ENCODE data around the gene ANKRD13D. TPM values are rescaled to one million over a fixed set of nuclear protein-coding genes. Genes with fewer than 3 reads are reported as not detected.
A peak's percentile ranks its signal among the peaks of the same experiment; 100 is the strongest.

The ANKRD13D gene
- total and polyA plus RNA-seq, 2 of the 8 experiments (the other 6 are each of a cell fraction or from before 2014, with no cell fraction given), result 24.9 to 26.5 TPM

GRCh38 chr11:67275606-67276409 is 13.3 kb upstream of the ANKRD13D start:
- DNase-seq (ENCODE audit: low read depth in 1 of 2, low spot score in 2 of 2), result no peak

More at GRCh38 chr11:67275606-67276409, 13.3 kb upstream of the ANKRD13D start:
- peak overlapping the region; percentile 62 for H4K91ac ChIP-seq (replicated peaks; ENCODE audit: insufficient read length, low read length)
- no peak overlapping the region for H4K8ac ChIP-seq (ENCODE audit: extremely low read depth, insufficient read depth, low read length)
- H3K23me2 ChIP-seq (ENCODE audit: low read depth, low read length), result no peaks in the 10 kb centered on the region; the same call in 1 of the 2 replicates
- H3K4ac ChIP-seq (replicated peaks; ENCODE audit: insufficient read length, low read depth, low read length), result no peak overlapping the region
- no peak overlapping the region for H2AFZ ChIP-seq (ENCODE audit: low read length)
- H3K4me2 ChIP-seq (ENCODE audit: insufficient read depth in 1 of 2, low read depth in 2 of 2, low read length in 2 of 2), result no peak overlapping the region; a peak in 1 of 4 replicates
- no peak overlapping the region for H3K4me3 ChIP-seq (ENCODE audit: extremely low read depth in 1 of 4, insufficient read depth in 2 of 4, low read depth in 3 of 4, low read length in 4 of 4)
- H3K27me3 ChIP-seq (replicated peaks in 1 of 4; ENCODE audit: control insufficient read depth in 3 of 4, extremely low read depth in 1 of 4, insufficient read depth in 3 of 4, low read length in 3 of 4), result no peaks in the 10 kb centered on the region
- TF ChIP-seq SIN3A (conservative IDR thresholded peaks at IDR 0.05 in 1 of 2, IDR thresholded peaks at IDR 0.05 in 1 of 2; ENCODE audit: low read depth in 1 of 2, low read length in 2 of 2), result no peak
- TF ChIP-seq CTCF (IDR thresholded peaks at IDR 0.05; ENCODE audit: control extremely low read depth in 1 of 3, insufficient read depth in 1 of 3, low read depth in 1 of 3, low read length in 3 of 3), result 0 out of 4 replicates have a peak, but pooled peaks of 1 of the 3 experiments have one; percentile 0
- no peak for TF ChIP-seq SUZ12 (IDR thresholded peaks at IDR 0.05; ENCODE audit: low read length)
- TF ChIP-seq RBBP5 (IDR thresholded peaks at IDR 0.05; ENCODE audit: borderline replicate concordance, low read depth, low read length), result no peak
- TF ChIP-seq RAD21 (IDR thresholded peaks at IDR 0.05 in 1 of 2, conservative IDR thresholded peaks at IDR 0.05 in 1 of 2; ENCODE audit: low read depth in 2 of 2, low read length in 2 of 2), result peak; percentile 11 to 20; a peak in 2 of 4 replicates
- no peak for TF ChIP-seq SIRT6 (IDR thresholded peaks at IDR 0.05; ENCODE audit: low read length)
- no peak overlapping the region for H3K14ac ChIP-seq (ENCODE audit: insufficient read length)
- no peak overlapping the region for H3K9ac ChIP-seq (replicated peaks in 1 of 4; ENCODE audit: extremely low read depth in 1 of 4, low read depth in 3 of 4, low read length in 3 of 4)
- 0 out of 2 replicates have a peak overlapping the region, but pooled peaks have one; percentile 37 for H3K27ac ChIP-seq (ENCODE audit: low read depth, low read length)
- FAIRE-seq, result no peak
- peaks cover 7 to 16% (median 14%) of the 10 kb centered on the region in 4 experiments; a peak in 6 of 8 replicates for H3K36me3 ChIP-seq (ENCODE audit: control insufficient read depth in 2 of 4, insufficient read depth in 4 of 4, low read length in 3 of 4)
- H2AK5ac ChIP-seq (ENCODE audit: low read depth, low read length), result peak overlapping the region; percentile 24; the same call in 1 of the 2 replicates
- H3K56ac ChIP-seq (replicated peaks; ENCODE audit: insufficient read length, low read depth, low read length), result no peak overlapping the region
- WGBS, 2 experiments (ENCODE audit: extremely low coverage in 1 of 2, insufficient coverage in 1 of 2, insufficient read length in 1 of 2, insufficient replicate concordance in 2 of 2, low coverage in 1 of 2, low lambda C conversion rate in 2 of 2, missing lambda C conversion rate in 1 of 2), result 93% methylated on average over 17 of the region's 17 CpGs; no CpG with 5 or more reads in 1 of the 2 experiments
- H3K23ac ChIP-seq (ENCODE audit: insufficient read length), result no peak overlapping the region
- peak overlapping the region; percentile 81; the same call in 1 of the 2 replicates for H2BK15ac ChIP-seq (ENCODE audit: low read length)
- peaks cover 0 to 32% (median 22%) of the 10 kb centered on the region in 4 experiments; a peak in 6 of 7 replicates for H3K4me1 ChIP-seq (replicated peaks in 1 of 4; ENCODE audit: control insufficient read depth in 3 of 4, insufficient read depth in 4 of 4, low read length in 3 of 4)
- ChIA-PET CTCF (ENCODE audit: partially characterized antibody) (interaction anchor here (0.6 to 2.9 kb wide), 5 partner anchors 13 to 39 kb away, joined by 3 to 23 read pairs (median 4); partner anchors contain the start of gene ANKRD13D), POLR2A (ENCODE audit: partially characterized antibody) (interaction anchor here (0.8 to 1.3 kb wide), 2 partner anchors 9 to 31 kb away, joined by 4 read pairs; partner anchors contain the start of gene GRK2)
- no peak overlapping the region for H2BK120ac ChIP-seq (replicated peaks; ENCODE audit: low read depth, low read length)
- H4K5ac ChIP-seq (ENCODE audit: insufficient read length, low read depth, low read length), result no peak overlapping the region
- H3K79me2 ChIP-seq (ENCODE audit: control insufficient read depth in 1 of 2, insufficient read depth in 2 of 2, low read length in 2 of 2), result peaks cover 0 to 47% of the 10 kb centered on the region in 2 experiments; a peak in 3 of 4 replicates
- H4K20me1 ChIP-seq (replicated peaks in 1 of 2; ENCODE audit: control insufficient read depth in 1 of 2, insufficient read depth in 2 of 2, low read length in 2 of 2), result peaks cover 6 to 19% of the 10 kb centered on the region in 2 experiments
- H2BK20ac ChIP-seq (ENCODE audit: low read length), result peak overlapping the region; percentile 23; the same call in 1 of the 2 replicates
- H3K79me1 ChIP-seq (ENCODE audit: low read depth, low read length), result peaks cover 20% of the 10 kb centered on the region
- H3K9me3 ChIP-seq (ENCODE audit: insufficient read depth in 2 of 2, low read depth in 1 of 2, low read length in 1 of 2), result no peaks in the 10 kb centered on the region
- no peak overlapping the region; the same call in 1 of the 2 replicates for H2BK12ac ChIP-seq (ENCODE audit: low read depth, low read length)
- H3K18ac ChIP-seq (ENCODE audit: extremely low read depth, low read length), result no peak overlapping the region; the same call in 1 of the 2 replicates
- peak overlapping the region; percentile 66; the same call in 1 of the 2 replicates for H2BK5ac ChIP-seq (ENCODE audit: low read depth, low read length)
